GM21717 (cell line): ENCODE measurements around the gene LRCH3.

Source experiments
- ATAC-seq: cut with Tn5 transposase; IDR thresholded peaks from one replicate; pipeline ENCODE4 v1.9.1; 2021; ENCODE audit warnings: mild to moderate bottlenecking, moderate library complexity; ENCODE audit not compliant: unreplicated experiment

LRCH3 gene

GRCh38 chr3:197791113-197791891 is at the start of gene LRCH3:
TSS of gene LRCH3 (plus strand) at chr3:197791254. CDS start at chr3:197791279, 25 bp downstream.
- ATAC-seq: peak; percentile 73

DNA sequence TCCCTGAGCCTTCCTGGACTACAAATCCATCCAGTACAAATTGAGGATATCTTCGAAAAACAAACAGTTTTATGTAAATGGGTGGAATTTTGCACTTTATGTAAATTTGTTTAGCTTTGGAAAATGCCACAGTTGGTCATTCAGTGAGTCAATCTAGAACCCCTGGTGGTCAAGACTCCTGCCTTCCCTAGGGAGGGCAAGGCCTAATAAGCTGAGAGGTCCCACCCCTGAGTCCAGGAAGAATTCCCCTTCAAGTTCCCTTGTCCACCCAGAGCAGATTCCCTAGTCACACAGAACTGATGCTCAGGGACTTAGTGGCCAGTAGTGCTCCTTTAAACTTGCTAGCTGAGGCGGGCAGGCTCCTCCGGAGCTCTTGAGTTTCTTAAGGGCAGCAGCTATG is 48.3 kb upstream of the LRCH3 start:
- ATAC-seq: no peak

- no peak for ATAC-seq
These were observed 44.8 kb upstream of the LRCH3 start for GRCh38 chr3:197746209-197746608.

DNA sequence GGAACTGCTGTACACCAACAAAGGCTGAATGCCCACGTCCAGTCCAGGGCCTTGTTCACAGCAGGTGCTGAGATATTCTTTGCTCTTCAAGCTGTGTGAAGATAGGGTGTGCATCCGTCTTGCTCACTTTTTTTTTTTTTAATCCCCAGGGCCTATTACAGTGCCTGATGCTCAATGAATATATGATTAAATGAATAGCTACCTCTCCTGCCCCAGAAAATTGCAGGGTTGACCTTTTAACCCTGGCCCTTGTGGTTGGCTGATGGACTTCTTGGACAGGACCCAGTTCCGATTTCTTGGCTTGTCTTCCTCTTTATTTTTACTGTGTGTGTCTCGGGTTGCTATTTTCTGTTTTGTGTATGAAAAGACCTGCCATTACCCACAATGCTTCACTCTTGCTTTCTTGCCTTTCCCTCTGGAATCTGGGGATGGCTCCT is 44.2 kb upstream of the LRCH3 start:
- no peak for ATAC-seq

- ATAC-seq: no peak
These were observed 42.3 kb upstream of the LRCH3 start for GRCh38 chr3:197748597-197749314.

DNA sequence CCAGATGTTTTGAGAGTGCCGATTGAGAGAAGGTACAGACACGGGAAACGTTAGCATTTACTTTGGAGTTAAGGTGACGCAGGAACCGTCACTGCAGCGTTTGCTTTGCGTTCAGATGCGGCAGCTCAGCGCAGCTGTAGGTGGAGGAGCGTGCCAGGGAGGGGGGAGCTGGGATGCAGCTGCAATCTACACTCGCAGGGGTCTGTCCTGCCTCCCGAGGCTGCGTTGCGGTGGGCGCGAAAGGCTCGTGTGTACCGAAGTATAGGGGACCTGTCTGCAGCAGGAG is 41.8 kb upstream of the LRCH3 start:
- peak; percentile 24 for ATAC-seq

- ATAC-seq: peak; percentile 72
These were observed 41.3 kb upstream of the LRCH3 start, which contains the start of gene FYTTD1 for GRCh38 chr3:197749601-197750395. TSS of gene FYTTD1 (plus strand) at chr3:197749883. CDS start at chr3:197749972, 89 bp downstream.

GRCh38 chr3:197750396-197750831 is 40.6 kb upstream of the LRCH3 start:
- ATAC-seq: peak; percentile 45

DNA sequence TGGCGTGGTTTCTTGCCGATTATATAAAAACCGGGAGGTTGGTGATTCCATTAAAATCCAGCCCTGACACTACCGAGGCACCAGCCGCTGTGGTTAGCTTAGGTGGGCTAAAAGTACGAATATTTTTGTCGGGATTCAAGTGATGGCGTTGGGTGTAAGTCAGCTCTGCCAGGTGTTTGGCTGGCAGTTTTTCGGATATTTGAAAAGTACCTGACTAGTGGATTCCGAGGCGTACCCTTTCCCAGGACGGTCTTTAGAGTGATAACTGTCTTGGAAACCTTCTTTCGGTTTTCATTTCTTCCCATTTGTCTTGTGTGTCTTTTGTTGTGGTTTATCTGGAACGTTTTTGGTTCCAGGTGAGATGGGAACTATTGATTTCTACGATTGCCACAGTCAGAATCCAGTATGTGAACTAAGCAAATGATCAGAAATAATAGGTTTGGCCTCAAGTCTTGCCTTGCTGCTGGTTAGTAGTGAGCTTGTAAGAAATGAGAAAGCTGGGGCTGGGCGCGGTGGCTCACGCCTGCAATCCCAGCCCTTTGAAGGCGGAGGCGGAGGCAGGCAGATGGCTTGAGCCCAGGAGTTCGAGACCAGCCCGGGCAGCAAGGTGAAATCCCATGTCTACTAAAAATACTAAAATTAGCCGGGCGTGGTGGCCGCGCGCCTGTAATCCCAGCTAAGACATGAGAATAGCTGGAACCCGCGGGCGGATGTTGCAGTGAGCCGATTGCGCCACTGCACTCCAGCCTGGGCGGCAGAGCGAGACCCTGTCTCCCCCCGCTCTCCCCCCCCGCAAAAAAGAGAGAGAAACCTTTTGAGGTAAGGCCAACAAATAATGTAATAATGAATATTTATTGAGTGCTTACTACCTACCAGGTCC is 40.0 kb upstream of the LRCH3 start:
- no peak for ATAC-seq

- no peak for ATAC-seq
These were observed 38.9 kb upstream of the LRCH3 start for GRCh38 chr3:197752107-197752506.

DNA sequence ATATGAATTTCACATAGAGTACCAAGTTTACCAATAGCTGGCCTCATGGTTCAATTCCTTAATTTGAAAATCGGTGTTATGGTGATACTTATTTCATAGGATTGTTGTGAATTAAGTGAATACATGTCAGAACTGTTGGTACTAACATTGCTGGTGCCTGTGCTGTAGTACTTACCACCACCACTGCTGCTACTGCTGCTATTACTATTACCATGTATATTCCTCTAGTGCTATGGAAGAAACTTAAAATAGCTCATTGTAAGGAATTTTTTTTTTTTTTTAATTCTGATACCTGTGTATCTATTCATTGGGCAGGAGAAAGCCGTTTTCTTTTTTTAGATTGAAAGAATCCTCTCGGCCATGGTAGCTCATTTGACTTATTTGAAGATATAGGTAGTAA is 37.8 kb upstream of the LRCH3 start:
- no peak for ATAC-seq

DNA sequence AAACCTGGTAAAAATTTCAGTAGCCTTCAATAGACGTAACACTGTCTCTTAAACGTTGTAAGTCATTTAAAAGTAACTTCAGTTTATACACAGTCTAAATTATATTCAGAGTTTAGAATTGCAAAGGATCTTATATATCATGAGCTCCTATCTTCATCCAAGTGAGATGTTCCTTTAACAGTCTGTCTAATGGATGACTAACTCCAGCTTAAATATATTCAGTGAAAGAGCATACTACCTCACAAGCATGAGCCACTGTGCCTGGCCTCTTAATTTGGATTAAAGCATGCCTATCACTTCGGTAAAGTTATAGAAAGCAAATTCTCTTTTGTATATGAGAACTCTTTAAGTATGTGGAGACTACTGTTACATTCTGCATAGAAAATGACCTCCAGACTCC is 34.4 kb upstream of the LRCH3 start:
- no peak for ATAC-seq

GRCh38 chr3:197758512-197758911 is 32.5 kb upstream of the LRCH3 start:
- no peak for ATAC-seq

- no peak for ATAC-seq
These were observed 29.3 kb upstream of the LRCH3 start for GRCh38 chr3:197761784-197762183.

- ATAC-seq: no peak
These were observed 15.7 kb upstream of the LRCH3 start for GRCh38 chr3:197775317-197775716.

DNA sequence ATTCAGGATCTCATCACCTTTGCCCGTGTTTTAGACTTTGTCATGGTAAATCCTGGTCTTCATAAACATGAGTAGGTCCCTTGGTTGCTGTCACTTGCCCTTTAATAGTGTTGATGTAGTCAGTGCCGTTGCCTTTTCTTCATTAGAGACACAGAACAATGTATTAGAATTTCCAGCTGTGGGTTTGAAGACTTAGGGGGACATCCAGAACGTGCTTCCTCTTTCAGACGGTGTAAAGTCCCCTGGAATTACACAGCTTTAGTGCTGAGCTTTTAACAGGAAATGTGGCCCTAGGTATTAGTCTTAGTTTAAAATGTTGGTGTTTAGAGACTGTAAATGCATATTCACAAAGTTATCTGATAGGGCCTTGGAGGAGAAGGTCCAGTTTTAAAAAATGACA is 8.8 kb upstream of the LRCH3 start:
- ATAC-seq: peak; percentile 60

DNA sequence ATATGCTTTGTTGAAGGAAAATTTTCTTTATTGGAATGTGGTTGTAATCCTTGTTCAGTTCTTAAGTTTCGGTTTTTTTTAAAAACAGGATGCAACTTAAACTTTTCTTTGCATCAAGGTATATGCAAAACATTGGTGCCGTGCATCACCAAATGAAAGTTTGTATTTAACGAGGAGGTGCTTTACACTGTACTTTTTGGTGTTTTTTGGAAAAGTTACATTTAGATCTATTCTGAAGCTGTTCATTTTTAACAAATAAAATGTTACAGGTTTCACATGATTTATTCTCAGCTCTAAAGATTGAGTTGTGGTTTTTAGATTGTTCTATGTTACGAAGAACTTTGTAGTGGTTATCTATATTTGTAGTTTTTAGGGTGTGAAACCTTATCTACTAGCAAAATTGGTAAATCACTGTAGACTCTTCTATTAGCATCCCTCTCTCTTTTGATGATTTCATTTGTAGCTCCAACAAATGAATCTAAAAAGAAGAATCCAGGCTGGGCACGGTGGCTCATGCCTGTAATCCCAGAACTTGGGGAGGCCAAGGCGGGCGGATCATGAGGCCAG is 7.0 kb upstream of the LRCH3 start:
- ATAC-seq: no peak

- no peak for ATAC-seq
These were observed 3.6 kb upstream of the LRCH3 start for GRCh38 chr3:197787412-197787811.

- no peak for ATAC-seq
These were observed 1.7 kb upstream of the LRCH3 start for GRCh38 chr3:197789309-197789708.

GRCh38 chr3:197790033-197790432 is 1.0 kb upstream of the LRCH3 start:
- no peak for ATAC-seq
